Adrenal gland (tissue), 5 donors: Measurements from ENCODE around the gene KIDINS220.

Source experiments
- CTCF ChIP-seq, 6 experiments: fragments of 450-650 bp in 4 of 6; fragments of 200-600 bp in 2 of 6; sonication (generic) in 1 of 6; IDR thresholded peaks; 1 replicate in 5 of 6; 2 replicates in 1 of 6; pipeline versions ENCODE4 v1.5.1 to v1.8.0; 2016 to 2021; ENCODE audit warnings: antibody characterized with exemption in 6 of 6, mild to moderate bottlenecking in 2 of 6, moderate library complexity in 1 of 6
- POLR2A ChIP-seq, 2 donors: fragments of 450-650 bp; IDR thresholded peaks; one replicate each; pipeline ENCODE4 v1.6.1; 2017; ENCODE audit warnings: antibody characterized with exemption in 2 of 2, mild to moderate bottlenecking in 2 of 2, moderate library complexity in 1 of 2
- donor health status: DM: no; HTN: no; CAD: no.

- TF ChIP-seq CTCF (IDR thresholded peaks at IDR 0.05), result no peak
- no peak for TF ChIP-seq POLR2A (IDR thresholded peaks at IDR 0.05)
These were observed 80.7 kb downstream of the KIDINS220 start for GRCh38 chr2:8756716-8757115.
